Measurements from ENCODE around the gene TATDN3.

GRCh38 chr1:212791676-212792395 lies at the start of gene TATDN3, which contains the start of gene NSL1:
- TF ChIP-seq CTCF (optimal IDR thresholded peaks at IDR 0.05 in 1 of 3, IDR thresholded peaks at IDR 0.05 in 1 of 3, conservative IDR thresholded peaks at IDR 0.05 in 1 of 3; ENCODE audit: extremely low read depth in 1 of 3, insufficient read depth in 2 of 3, low read length in 3 of 3) (no peak), EZH2 (IDR thresholded peaks at IDR 0.05; ENCODE audit: low read length) (no peak)
